Coronary artery (tissue), 2 donors: ENCODE results near the gene BMP8B.

Source experiments
- DNase-seq: peaks from one replicate; pipeline ENCODE4 v3.0.0-alpha.2; 2017; ENCODE audit warnings: low spot score
- H3K27ac ChIP-seq, 2 donors: fragments of 200-600 bp; sonication (generic); one replicate each; pipeline ENCODE4 v1.5.1; 2016 to 2019
- H3K4me3 ChIP-seq: fragments of 200-600 bp; sonication (generic); 2 replicates; pipeline ENCODE4 v1.5.1; 2016; ENCODE audit warnings: mild to moderate bottlenecking, moderate library complexity
- CTCF ChIP-seq: fragments of 200-600 bp; sonication (generic); IDR thresholded peaks from one replicate; pipeline ENCODE4 v1.5.1; 2019; ENCODE audit warnings: antibody characterized with exemption

BMP8B gene

GRCh38 chr1:39711104-39711965 lies 77.3 kb downstream of the BMP8B start:
- DNase-seq: no peak
- TF ChIP-seq CTCF: no peak
- no peak overlapping the region for H3K4me3 ChIP-seq
- no peak overlapping the region for H3K27ac ChIP-seq

- DNase-seq: no peak
- no peak for TF ChIP-seq CTCF
- Histone ChIP-seq H3K27ac (no peak overlapping the region), H3K4me3 (no peak overlapping the region)
These were observed 81.2 kb downstream of the BMP8B start for GRCh38 chr1:39707506-39707905.
